Esophagus (tissue), 2 donors: ENCODE measurements around the gene ZDHHC3. TPM values are rescaled to one million over a fixed set of nuclear protein-coding genes. Genes with fewer than 3 reads are reported as not detected.

Experiments used
- H3K27ac ChIP-seq, 2 donors: one replicate each; pipeline ENCODE4 v1.5.1; 2013; ENCODE audit warnings: low read depth in 2 of 2, mild to moderate bottlenecking in 2 of 2, inconsistent platforms in 1 of 2, low read length in 1 of 2, moderate library complexity in 1 of 2
- H3K27me3 ChIP-seq, 2 donors: one replicate each; pipeline ENCODE4 v1.6.1; 2013; ENCODE audit warnings: low read length in 2 of 2, control low read depth in 1 of 2, mild to moderate bottlenecking in 1 of 2; ENCODE audit not compliant: insufficient read depth in 2 of 2, control insufficient read depth in 1 of 2
- H3K36me3 ChIP-seq, 2 donors: one replicate each; pipeline ENCODE4 v1.6.1; 2013; ENCODE audit warnings: low read length in 1 of 2; ENCODE audit not compliant: control insufficient read depth in 2 of 2, insufficient read depth in 2 of 2
- H3K4me1 ChIP-seq, 2 donors: one replicate each; pipeline ENCODE4 v1.6.1; 2013; ENCODE audit warnings: low read length in 1 of 2; ENCODE audit not compliant: control insufficient read depth in 2 of 2, insufficient read depth in 2 of 2
- H3K4me3 ChIP-seq, 2 donors: one replicate each; pipeline ENCODE4 v1.5.1; 2013; ENCODE audit warnings: low read length in 2 of 2, mild to moderate bottlenecking in 2 of 2, low read depth in 1 of 2, moderate library complexity in 1 of 2
- H3K9me3 ChIP-seq, 2 donors: one replicate each; pipeline ENCODE4 v1.6.1; 2013; ENCODE audit warnings: mild to moderate bottlenecking in 2 of 2, low read depth in 1 of 2, low read length in 1 of 2, moderate library complexity in 1 of 2; ENCODE audit not compliant: control insufficient read depth in 2 of 2, insufficient read depth in 1 of 2
- WGBS, 2 donors: extraction: QIAGEN DNeasy Blood & Tissue Kit; methylation state at CpG; one replicate each; pipeline ENCODE4 v1.1.7; 2013; 5-methylcytosine and 5-hydroxymethylcytosine counted together
- polyA plus RNA-seq, 2 donors: library from polyadenylated mRNA; stranded (reverse); fragments of 200-250 nt; gene quantifications; one replicate each; pipeline ENCODE4 v1.2.3, GENCODE V29; 2013
- donor health status: healthy with polysubstance abuse.
- donor health status: Bipolar disorder and iron deficiency.

ZDHHC3 gene
- polyA plus RNA-seq, 2 donors: 26.0 to 50.1 TPM

DNA sequence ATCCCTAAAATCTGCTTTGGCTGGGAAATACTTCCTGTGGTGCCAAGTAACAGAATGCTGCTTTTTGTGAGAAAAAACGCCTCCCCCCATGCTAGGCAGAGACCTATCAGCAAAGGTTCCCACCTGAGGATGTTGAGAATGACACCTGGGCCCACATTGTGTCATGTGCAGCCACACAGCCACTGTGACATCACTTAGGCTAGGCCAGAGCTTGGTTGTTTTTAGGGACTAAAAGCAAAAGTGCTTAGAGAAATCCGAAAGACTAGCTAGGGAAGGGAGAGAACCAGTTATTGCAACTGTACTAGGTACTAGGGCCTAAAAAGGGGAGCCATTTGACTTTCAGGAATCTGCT, 6.2 kb downstream of the ZDHHC3 start:
- no peaks in the 10 kb centered on the region for H3K27me3 ChIP-seq
- no peaks in the 10 kb centered on the region for H3K9me3 ChIP-seq
- H3K27ac ChIP-seq: no peak overlapping the region
- H3K4me1 ChIP-seq: peaks cover 2 to 15% of the 10 kb centered on the region in 2 donors
- no peaks in the 10 kb centered on the region for H3K36me3 ChIP-seq
- no peak overlapping the region for H3K4me3 ChIP-seq
- WGBS, 2 donors: 69 to 79% methylated on average over 2 of the region's 2 CpGs

GRCh38 chr3:44969154-44969827, 6.7 kb downstream of the ZDHHC3 start:
- Histone ChIP-seq H3K4me3 (no peak overlapping the region), H3K9me3 (no peaks in the 10 kb centered on the region), H3K4me1 (peaks cover 3 to 11% of the 10 kb centered on the region in 2 donors), H3K36me3 (no peaks in the 10 kb centered on the region), H3K27me3 (no peaks in the 10 kb centered on the region), H3K27ac (peak overlapping the region in 1 of 2 donors; percentile 40)
- WGBS, 2 donors: 67 to 69% methylated on average over 5 of the region's 5 CpGs

DNA sequence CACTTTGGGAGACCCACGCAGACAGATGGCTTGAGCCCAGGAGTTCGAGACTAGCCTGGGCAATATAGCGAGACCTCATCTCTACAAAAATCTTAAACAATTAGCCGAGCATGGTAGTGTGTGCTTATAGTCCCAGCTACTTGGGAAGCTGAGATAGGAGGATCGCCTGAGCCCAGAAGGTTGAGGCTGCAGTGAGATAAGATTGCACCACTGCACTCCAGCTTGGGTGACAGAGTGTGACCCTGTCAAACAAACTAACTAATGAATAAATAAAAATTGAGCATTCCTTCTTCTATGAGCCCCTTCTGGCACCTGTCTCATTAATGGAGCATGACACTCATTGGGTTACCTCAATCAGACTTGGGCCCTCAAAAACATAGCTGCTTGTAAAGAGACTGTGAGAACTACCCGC, 7.5 kb downstream of the ZDHHC3 start:
- peaks cover 5 to 11% of the 10 kb centered on the region in 2 donors for H3K4me1 ChIP-seq
- peak overlapping the region; percentile 30 to 47 for H3K27ac ChIP-seq

GRCh38 chr3:44966795-44967278, 9.1 kb downstream of the ZDHHC3 start:
- peaks cover 5 to 13% of the 10 kb centered on the region in 2 donors for H3K4me1 ChIP-seq
- H3K4me3 ChIP-seq: no peak overlapping the region
- no peaks in the 10 kb centered on the region for H3K27me3 ChIP-seq
- 36 to 44% methylated on average over 3 of the region's 3 CpGs for WGBS, 2 donors
- H3K9me3 ChIP-seq: no peaks in the 10 kb centered on the region
- H3K27ac ChIP-seq: peak overlapping the region; percentile 51 to 84
- no peaks in the 10 kb centered on the region for H3K36me3 ChIP-seq

More for the DNA sequence above, 7.5 kb downstream of the ZDHHC3 start:
- Histone ChIP-seq H3K27me3 (no peaks in the 10 kb centered on the region), H3K4me3 (no peak overlapping the region), H3K36me3 (no peaks in the 10 kb centered on the region), H3K9me3 (no peaks in the 10 kb centered on the region)
- 66 to 77% methylated on average over 6 of the region's 6 CpGs for WGBS, 2 donors

DNA sequence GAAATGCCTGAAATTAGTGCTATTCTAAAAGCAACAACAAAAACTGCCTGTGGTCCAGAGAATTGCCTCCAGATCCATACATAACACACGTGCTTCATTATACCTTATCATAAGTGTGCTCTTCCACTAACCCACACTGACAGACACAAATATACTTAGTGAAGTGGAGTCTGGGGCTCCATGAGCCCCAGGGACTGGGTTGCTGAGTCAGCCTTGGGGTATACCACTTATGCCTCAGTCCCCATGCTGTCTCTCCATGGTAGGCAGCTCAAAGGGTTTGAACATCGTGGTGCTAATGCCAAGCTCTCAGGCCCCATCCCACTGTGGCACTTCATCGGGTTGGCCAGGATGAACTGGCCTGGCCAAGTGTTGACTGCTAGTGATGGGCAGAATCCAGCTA, 10.8 kb downstream of the ZDHHC3 start:
- Histone ChIP-seq H3K4me1 (peaks cover 5 to 13% of the 10 kb centered on the region in 2 donors), H3K27me3 (no peaks in the 10 kb centered on the region), H3K36me3 (no peaks in the 10 kb centered on the region), H3K9me3 (no peaks in the 10 kb centered on the region), H3K4me3 (no peak overlapping the region), H3K27ac (peak overlapping the region in 1 of 2 donors; percentile 78)
- WGBS, 2 donors: 83 to 89% methylated on average over 3 of the region's 3 CpGs

DNA sequence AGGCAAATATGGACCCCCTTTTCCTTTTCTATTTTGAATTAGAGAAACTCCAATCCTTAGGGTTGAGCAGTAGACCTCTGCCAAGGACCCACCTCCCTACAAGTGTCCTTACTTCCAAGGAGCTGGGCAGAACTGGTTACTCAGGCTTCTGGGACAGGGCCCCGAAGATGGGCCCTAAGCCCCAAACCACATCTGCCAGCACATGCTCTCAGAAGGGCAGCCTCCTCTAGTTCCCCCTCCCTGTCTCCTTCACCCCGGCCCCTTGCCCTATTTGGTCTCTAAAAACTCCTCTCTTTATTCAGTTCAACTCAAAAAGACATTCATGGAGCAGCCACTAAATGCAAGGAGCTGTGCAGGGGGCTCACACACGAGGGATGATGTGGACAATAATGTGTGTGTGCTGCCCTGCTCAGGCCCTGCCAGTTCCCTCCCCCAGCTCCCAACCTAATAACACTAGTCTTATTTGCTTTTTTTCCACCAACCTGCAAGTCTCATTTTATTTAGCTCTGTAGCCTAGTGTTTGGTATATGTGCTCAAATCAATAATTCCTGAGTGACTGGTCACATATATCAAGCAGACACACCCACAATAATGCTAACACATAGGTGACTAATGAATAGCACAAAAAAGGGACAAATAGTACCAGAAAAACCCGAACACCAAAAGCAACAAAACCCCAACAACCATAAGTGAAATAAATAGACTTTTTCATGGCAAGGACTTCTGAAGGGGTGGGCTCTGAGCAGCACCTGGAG, 12.2 kb downstream of the ZDHHC3 start:
- Histone ChIP-seq H3K4me3 (no peak overlapping the region), H3K27me3 (no peaks in the 10 kb centered on the region), H3K9me3 (peaks cover 0 to 2% of the 10 kb centered on the region in 2 donors), H3K27ac (peak overlapping the region in 1 of 2 donors; percentile 56), H3K36me3 (peaks cover 5% of the 10 kb centered on the region in 2 donors), H3K4me1 (peaks cover 8 to 10% of the 10 kb centered on the region in 2 donors)
- WGBS, 2 donors: 64 to 68% methylated on average over 4 of the region's 4 CpGs

- Histone ChIP-seq H3K4me1 (peaks cover 9% of the 10 kb centered on the region in 2 donors), H3K36me3 (peaks cover 5% of the 10 kb centered on the region in 2 donors), H3K27ac (no peak overlapping the region), H3K4me3 (no peak overlapping the region), H3K27me3 (no peaks in the 10 kb centered on the region), H3K9me3 (peaks cover 0 to 2% of the 10 kb centered on the region in 2 donors)
- 69 to 84% methylated on average over 6 of the region's 6 CpGs for WGBS, 2 donors
Measured at GRCh38 chr3:44962621-44963393, 13.2 kb downstream of the ZDHHC3 start.

GRCh38 chr3:44961888-44962287, 14.1 kb downstream of the ZDHHC3 start:
- H3K4me3 ChIP-seq: no peak overlapping the region
- peaks cover 0 to 2% of the 10 kb centered on the region in 2 donors for H3K9me3 ChIP-seq
- no peak overlapping the region for H3K27ac ChIP-seq
- peaks cover 9 to 12% of the 10 kb centered on the region in 2 donors for H3K4me1 ChIP-seq
- 94 to 95% methylated on average over 3 of the region's 3 CpGs for WGBS, 2 donors
- peaks cover 5 to 9% of the 10 kb centered on the region in 2 donors for H3K36me3 ChIP-seq
- no peaks in the 10 kb centered on the region for H3K27me3 ChIP-seq

DNA sequence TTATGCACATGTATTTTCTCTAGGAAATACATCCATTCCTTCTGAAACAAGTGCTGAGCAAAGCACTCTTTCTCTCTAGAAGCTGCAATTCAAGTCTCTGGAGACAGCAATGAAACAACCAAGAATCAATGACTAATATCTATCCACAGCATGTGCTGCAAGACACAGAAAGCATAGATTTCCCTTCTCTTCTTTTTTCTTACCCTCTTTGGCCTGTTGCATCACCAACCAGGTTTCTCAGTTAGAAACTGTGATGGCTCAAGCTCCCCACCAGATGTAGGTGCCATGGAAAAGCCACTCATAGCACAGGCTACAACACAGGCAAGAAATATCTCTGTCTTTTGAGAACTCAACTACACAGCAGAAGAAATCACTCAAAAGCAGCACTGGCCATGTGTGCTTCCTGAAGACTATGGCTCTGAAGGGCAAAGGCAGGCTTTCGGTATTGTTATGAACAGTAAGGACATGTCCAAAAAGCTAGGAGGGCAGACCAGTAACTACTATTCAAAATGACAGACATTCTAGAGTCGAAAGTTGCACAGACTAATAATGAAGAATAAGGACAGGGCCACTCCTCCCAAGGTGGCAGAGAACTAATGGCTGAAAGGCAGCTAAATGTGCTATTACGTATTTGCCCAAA, 15.5 kb downstream of the ZDHHC3 start:
- H3K27me3 ChIP-seq: no peaks in the 10 kb centered on the region
- H3K36me3 ChIP-seq: peaks cover 5 to 9% of the 10 kb centered on the region in 2 donors
- 94 to 95% methylated on average over 3 of the region's 3 CpGs for WGBS, 2 donors
- peak overlapping the region in 1 of 2 donors; percentile 26 for H3K27ac ChIP-seq
- H3K9me3 ChIP-seq: peaks cover 0 to 2% of the 10 kb centered on the region in 2 donors
- H3K4me3 ChIP-seq: no peak overlapping the region
- peaks cover 9 to 12% of the 10 kb centered on the region in 2 donors for H3K4me1 ChIP-seq
